AG04450 (cell line): ENCODE data around the gene FBXO31. TPM values are rescaled to one million over a fixed set of nuclear protein-coding genes. Genes with fewer than 3 reads are reported as not detected.

Experiments used
- CTCF ChIA-PET: fragments of 300-600, 350-600 bp; formaldehyde crosslinking; extraction: SDS; loops from one replicate; lab custom pipeline; 2022; ENCODE audit warnings: antibody characterized with exemption, inconsistent platforms; lab: Charles Lee
- POLR2A ChIA-PET: fragments of 350-600 bp; formaldehyde crosslinking; extraction: SDS; loops from one replicate; lab custom pipeline; 2021; ENCODE audit warnings: antibody characterized with exemption, inconsistent platforms; lab: Yijun Ruan, JAX
- DNase-seq: peaks from one replicate; pipeline ENCODE4 v3.0.0-alpha.2; 2011; ENCODE audit warnings: low read depth, low spot score
- H3K27ac ChIP-seq: one replicate; pipeline ENCODE4 v1.5.1; 2012; ENCODE audit warnings: low read depth, low read length, control low read depth
- H3K27me3 ChIP-seq: one replicate; pipeline ENCODE4 v1.6.0; 2012; ENCODE audit warnings: low read length; ENCODE audit not compliant: control insufficient read depth, insufficient read depth
- H3K4me3 ChIP-seq: 2 replicates; pipeline ENCODE4 v1.5.1; 2011; ENCODE audit warnings: mild to moderate bottlenecking, low read depth, low read length, control low read depth
- H3K9me3 ChIP-seq: 2 replicates; pipeline ENCODE4 v1.5.1; 2012; ENCODE audit warnings: low read length; ENCODE audit not compliant: control insufficient read depth, insufficient read depth
- CTCF ChIP-seq: IDR thresholded peaks from 2 replicates; pipeline ENCODE4 v1.5.1; 2011; ENCODE audit warnings: low read depth, low read length, control low read depth, inconsistent platforms
- polyA plus RNA-seq: library from polyadenylated mRNA; depleted of rRNA; stranded (reverse); fragments of >200 nt; gene quantifications from 2 replicates; pipeline ENCODE4 v1.2.3, GENCODE V29; 2011; rRNA removed

The FBXO31 gene
- polyA plus RNA-seq, 1 experiment, result 16.3 TPM

- no peak overlapping the region for H3K4me3 ChIP-seq
- no peaks in the 10 kb centered on the region for H3K27me3 ChIP-seq
- H3K27ac ChIP-seq, result no peak overlapping the region
- peak; percentile 96 for TF ChIP-seq CTCF
- CTCF ChIA-PET, result interaction anchor here (0.5 to 5.4 kb wide), 26 partner anchors 10 to 720 kb away, joined by 3 to 55 read pairs (median 4); no protein-coding TSS in a partner anchor
- POLR2A ChIA-PET, result no interaction called here
- H3K9me3 ChIP-seq, result no peaks in the 10 kb centered on the region
- DNase-seq, result peak; percentile 68
Observed at GRCh38 chr16:87278191-87279093, 105.1 kb downstream of the FBXO31 start.

Other genes starting within 250 kb of the FBXO31 start
- gene C16orf95, start 66.4 kb downstream of the FBXO31 start, polyA plus RNA-seq, result 2.0 and 2.3 TPM in 2 replicates
- 70.1 and 77.9 TPM in 2 replicates for gene MAP1LC3B, start 8.6 kb upstream of the FBXO31 start, polyA plus RNA-seq
- 6.2 and 7.9 TPM in 2 replicates for gene ZCCHC14, start 109.2 kb upstream of the FBXO31 start, polyA plus RNA-seq
- gene JPH3, start 218.7 kb upstream of the FBXO31 start, polyA plus RNA-seq, result 0.02 TPM in 1 of 2 replicates, not detected in the other